SIG-M5 (cell line): ENCODE measurements around the gene OR1L1.

ENCODE experiments used
- DNase-seq: peaks from one replicate; lab custom pipeline; 2025; lab: John Stamatoyannopoulos, UW

The OR1L1 gene

GRCh38 chr9:122661416-122661815 is at the start of gene OR1L1:
OR1L1 (plus strand) TSS chr9:122661716; CDS start chr9:122661716, 0 bp downstream.
- no peak for DNase-seq

- DNase-seq, result no peak
Measured at GRCh38 chr9:122614362-122614761, 47.2 kb upstream of the OR1L1 start, which contains the start of gene OR1Q1. OR1Q1 (plus strand) TSS chr9:122614738; CDS start chr9:122614738, 0 bp downstream.

- DNase-seq, result no peak
Measured at GRCh38 chr9:122619996-122620395, 41.5 kb upstream of the OR1L1 start.

- DNase-seq, result no peak
Measured at GRCh38 chr9:122642226-122642625, 19.3 kb upstream of the OR1L1 start.

- DNase-seq, result no peak
Measured at GRCh38 chr9:122656378-122656777, 5.1 kb upstream of the OR1L1 start.

GRCh38 chr9:122657527-122657926 is 4.0 kb upstream of the OR1L1 start, which contains the start of gene OR1B1:
OR1B1 (minus strand) TSS chr9:122657627.
- DNase-seq, result no peak

GRCh38 chr9:122672481-122672880 is 11.0 kb downstream of the OR1L1 start:
- no peak for DNase-seq

- no peak for DNase-seq
Measured at GRCh38 chr9:122684851-122685250, 23.3 kb downstream of the OR1L1 start.

GRCh38 chr9:122695696-122696095 is 34.2 kb downstream of the OR1L1 start:
- no peak for DNase-seq
